ENCODE data around the gene IRS2.

IRS2 gene

DNA sequence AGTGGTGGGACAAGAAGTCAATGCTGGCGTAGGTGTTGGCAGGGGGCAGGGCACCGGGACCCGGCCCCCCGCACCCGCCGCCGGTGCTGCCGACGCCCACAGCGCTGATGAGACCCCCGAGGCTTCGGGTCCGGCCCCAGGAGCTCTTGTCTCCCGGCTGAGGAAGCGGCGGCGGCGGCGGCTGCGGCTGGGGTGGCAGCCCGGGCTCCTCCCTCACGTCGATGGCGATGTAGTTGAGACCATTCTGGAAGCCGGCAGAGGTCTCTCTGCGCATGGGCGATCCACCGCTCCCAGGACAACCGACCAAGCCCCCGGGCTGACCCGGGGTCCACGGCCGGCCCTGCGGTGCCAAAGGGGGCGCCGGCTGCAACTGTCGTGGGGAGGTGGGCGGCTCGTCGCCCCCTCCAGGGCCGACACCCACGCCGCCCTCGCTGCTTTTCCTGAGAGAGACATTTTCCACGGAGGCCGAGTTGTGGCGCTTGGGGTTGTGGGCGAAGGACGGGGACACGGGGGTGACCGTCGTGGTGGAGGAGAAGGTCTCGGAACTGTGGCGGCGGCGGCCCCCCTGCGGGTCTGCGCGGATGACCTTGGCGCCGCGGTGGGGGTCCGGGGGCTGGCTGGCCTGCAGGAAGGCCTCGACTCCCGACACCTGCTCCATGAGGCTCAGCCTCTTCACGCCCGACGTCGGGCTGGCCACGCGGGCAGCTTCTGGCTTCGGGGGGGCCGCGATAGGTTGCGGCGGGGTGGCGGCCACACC, 4.1 kb downstream of the IRS2 start:
- Histone ChIP-seq H2AFZ (ENCODE audit: low read depth, low read length) (no peak overlapping the region), H3K27me3 (ENCODE audit: insufficient read depth, low read length) (no peaks in the 10 kb centered on the region), H3K36me3 (ENCODE audit: insufficient read depth, low read length) (peaks cover 27% of the 10 kb centered on the region), H3K4me3 (ENCODE audit: low read length) (no peak overlapping the region), H3K4me1 (ENCODE audit: insufficient read depth, low read length) (peaks cover 26% of the 10 kb centered on the region), H3K9me3 (ENCODE audit: low read length) (peaks cover 10% of the 10 kb centered on the region)

DNA sequence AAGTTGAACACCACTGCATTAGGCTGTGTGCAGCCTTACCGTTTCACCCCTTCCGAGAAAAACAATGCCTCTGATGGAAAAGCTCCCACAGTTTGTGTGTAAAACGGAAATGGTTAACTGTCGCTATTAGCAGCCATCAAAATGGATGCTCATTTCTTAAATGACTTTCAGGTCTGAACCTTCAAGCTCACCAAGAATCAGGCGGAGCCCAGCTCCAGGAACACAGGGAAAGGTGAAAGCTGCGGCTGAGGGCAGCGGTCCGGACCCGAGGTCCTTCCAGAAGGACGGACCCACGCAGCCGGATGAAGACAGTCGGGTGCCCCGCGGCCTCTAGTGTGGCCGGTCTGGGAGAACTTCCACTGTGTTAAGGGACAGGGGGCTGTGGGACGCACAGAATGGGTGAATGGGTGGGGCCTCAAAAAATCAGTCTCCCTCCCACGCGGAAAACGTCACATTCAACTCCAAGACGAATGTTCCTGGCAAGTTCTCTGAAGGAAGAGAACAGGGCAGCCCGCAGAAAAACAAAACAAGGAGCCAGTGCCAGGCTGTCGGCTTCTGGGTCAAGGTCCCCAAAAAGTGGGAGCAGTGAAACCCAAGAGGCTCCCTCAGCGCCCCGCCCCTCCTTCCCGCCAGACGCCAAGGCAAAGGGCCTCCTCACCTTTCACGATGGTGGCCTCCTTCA, 4.9 kb downstream of the IRS2 start:
- no peak overlapping the region for H2AFZ ChIP-seq (ENCODE audit: low read depth, low read length)
- H3K4me3 ChIP-seq (ENCODE audit: low read length), result peak overlapping the region; percentile 32
- H3K27me3 ChIP-seq (ENCODE audit: insufficient read depth, low read length), result no peaks in the 10 kb centered on the region
- H3K9me3 ChIP-seq (ENCODE audit: low read length), result peaks cover 10% of the 10 kb centered on the region
- peaks cover 26% of the 10 kb centered on the region for H3K4me1 ChIP-seq (ENCODE audit: insufficient read depth, low read length)
- peaks cover 27% of the 10 kb centered on the region for H3K36me3 ChIP-seq (ENCODE audit: insufficient read depth, low read length)

DNA sequence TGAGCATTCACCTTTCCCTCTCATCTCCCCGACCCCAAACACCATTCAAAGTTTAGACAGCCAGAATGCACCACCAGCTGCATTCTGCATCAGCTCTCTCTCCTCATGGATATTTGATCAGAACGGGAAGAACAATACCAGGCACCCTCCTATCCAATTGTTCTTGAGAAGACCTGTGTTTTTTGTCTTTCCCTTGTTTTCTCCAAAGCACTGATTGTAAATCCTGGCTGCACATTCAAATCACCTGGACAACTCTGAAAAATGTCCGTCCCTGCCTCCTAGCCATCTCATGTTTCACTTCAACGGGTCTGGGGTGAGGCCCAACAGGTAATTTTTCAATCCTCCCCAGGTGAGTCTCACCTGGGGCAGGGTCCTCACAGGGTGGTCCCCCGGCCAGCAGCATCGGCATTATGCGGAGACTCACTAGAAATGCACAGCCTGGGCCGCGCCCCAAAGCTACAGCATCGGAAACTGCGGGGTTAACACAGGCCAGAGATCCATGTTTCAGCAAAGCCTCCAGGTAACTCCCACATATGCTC, 5.5 kb downstream of the IRS2 start:
- H2AFZ ChIP-seq (ENCODE audit: low read depth, low read length), result no peak overlapping the region
- H3K4me3 ChIP-seq (ENCODE audit: low read length), result peak overlapping the region; percentile 32
- H3K27me3 ChIP-seq (ENCODE audit: insufficient read depth, low read length), result no peaks in the 10 kb centered on the region
- H3K36me3 ChIP-seq (ENCODE audit: insufficient read depth, low read length), result peaks cover 27% of the 10 kb centered on the region
- H3K4me1 ChIP-seq (ENCODE audit: insufficient read depth, low read length), result peaks cover 26% of the 10 kb centered on the region
- peaks cover 10% of the 10 kb centered on the region for H3K9me3 ChIP-seq (ENCODE audit: low read length)

DNA sequence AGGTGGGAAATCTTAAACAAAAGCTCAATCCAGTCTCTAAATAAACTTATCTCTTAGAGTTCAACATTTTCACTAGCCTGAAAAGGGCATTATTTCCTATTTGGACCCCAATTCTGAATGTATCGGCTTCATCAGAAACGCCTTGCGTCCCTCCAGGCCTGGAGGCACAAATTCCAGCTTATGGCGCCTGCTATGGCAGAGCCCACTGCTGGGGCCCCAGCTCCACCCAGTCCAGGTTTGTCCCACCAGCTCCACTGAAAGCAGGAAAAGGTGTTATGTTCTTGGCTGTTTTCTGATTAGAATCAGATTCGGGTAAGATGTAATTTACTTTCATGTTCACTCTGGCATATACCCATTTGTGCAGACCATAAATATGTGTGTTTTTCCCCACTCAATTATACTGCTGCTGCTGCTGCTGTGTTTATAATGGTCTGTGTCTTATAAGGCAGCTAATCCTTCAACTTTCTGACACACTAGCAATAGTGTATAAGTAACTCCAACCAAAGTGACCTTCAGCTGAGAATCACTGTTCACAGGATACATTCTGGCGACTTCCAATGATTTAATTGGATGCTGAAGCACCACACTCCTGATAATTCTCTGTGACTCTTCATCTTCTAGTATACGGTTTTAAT, 6.4 kb downstream of the IRS2 start:
- Histone ChIP-seq H3K9me3 (ENCODE audit: low read length) (peaks cover 10% of the 10 kb centered on the region), H3K4me1 (ENCODE audit: insufficient read depth, low read length) (peaks cover 23% of the 10 kb centered on the region), H2AFZ (ENCODE audit: low read depth, low read length) (no peak overlapping the region), H3K27me3 (ENCODE audit: insufficient read depth, low read length) (no peaks in the 10 kb centered on the region), H3K36me3 (ENCODE audit: insufficient read depth, low read length) (peaks cover 27% of the 10 kb centered on the region), H3K4me3 (ENCODE audit: low read length) (no peak overlapping the region)

DNA sequence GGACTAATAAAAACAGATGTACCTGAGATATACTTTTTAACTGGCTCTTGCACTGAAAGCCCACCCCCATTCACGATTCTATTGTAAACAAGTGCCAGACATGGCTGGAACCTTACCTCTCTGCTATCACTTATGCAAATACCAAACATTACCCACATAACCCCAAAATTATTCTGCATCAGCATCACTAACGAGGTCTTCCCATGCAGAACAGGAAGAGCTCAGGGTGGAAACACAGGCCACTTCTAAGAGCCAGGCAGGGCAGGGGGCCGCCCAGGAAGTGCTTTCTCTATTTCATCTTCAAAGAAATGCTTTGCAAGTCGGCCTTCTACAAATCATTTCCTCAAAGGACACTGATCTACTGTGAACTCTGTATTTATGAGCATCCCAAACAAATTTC, 7.3 kb downstream of the IRS2 start:
- H3K4me3 ChIP-seq (ENCODE audit: low read length), result no peak overlapping the region
- H3K36me3 ChIP-seq (ENCODE audit: insufficient read depth, low read length), result peaks cover 24% of the 10 kb centered on the region
- H3K9me3 ChIP-seq (ENCODE audit: low read length), result peaks cover 7% of the 10 kb centered on the region

DNA sequence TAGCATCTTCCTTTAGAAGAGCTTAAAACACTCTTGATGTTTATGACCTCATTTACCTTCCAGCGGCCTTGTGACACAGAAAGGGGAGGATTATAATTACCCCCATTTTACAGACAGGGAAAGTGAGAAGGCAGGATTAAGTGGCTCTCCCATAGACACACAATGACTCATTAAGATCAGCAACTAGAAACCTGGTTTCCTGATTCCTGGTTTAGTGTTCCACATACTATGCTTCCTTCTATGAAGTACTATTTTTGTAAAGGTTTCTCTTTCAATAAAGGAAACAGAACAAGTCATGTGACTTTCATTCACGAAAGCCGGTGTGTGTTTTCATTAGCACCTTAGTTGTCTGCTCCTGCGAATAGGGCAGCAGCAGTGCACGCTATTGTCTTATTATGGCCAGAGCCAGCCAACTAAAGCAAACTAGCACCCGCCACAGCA, 8.3 kb downstream of the IRS2 start:
- no peaks in the 10 kb centered on the region for H3K27me3 ChIP-seq (ENCODE audit: insufficient read depth, low read length)
- H2AFZ ChIP-seq (ENCODE audit: low read depth, low read length), result no peak overlapping the region
- no peak overlapping the region for H3K4me3 ChIP-seq (ENCODE audit: low read length)
- H3K4me1 ChIP-seq (ENCODE audit: insufficient read depth, low read length), result peaks cover 23% of the 10 kb centered on the region
- peaks cover 16% of the 10 kb centered on the region for H3K36me3 ChIP-seq (ENCODE audit: insufficient read depth, low read length)
- no peaks in the 10 kb centered on the region for H3K9me3 ChIP-seq (ENCODE audit: low read length)

More for the DNA sequence above, 7.3 kb downstream of the IRS2 start:
- Histone ChIP-seq H3K4me1 (ENCODE audit: insufficient read depth, low read length) (peaks cover 23% of the 10 kb centered on the region), H2AFZ (ENCODE audit: low read depth, low read length) (no peak overlapping the region), H3K27me3 (ENCODE audit: insufficient read depth, low read length) (no peaks in the 10 kb centered on the region)

- H3K4me1 ChIP-seq (ENCODE audit: insufficient read depth, low read length), result peaks cover 22% of the 10 kb centered on the region
- H2AFZ ChIP-seq (ENCODE audit: low read depth, low read length), result no peak overlapping the region
- H3K4me3 ChIP-seq (ENCODE audit: low read length), result no peak overlapping the region
- H3K27me3 ChIP-seq (ENCODE audit: insufficient read depth, low read length), result no peaks in the 10 kb centered on the region
- H3K9me3 ChIP-seq (ENCODE audit: low read length), result no peaks in the 10 kb centered on the region
- H3K36me3 ChIP-seq (ENCODE audit: insufficient read depth, low read length), result peaks cover 5% of the 10 kb centered on the region
Observed at GRCh38 chr13:109776575-109776974, 9.8 kb downstream of the IRS2 start.

DNA sequence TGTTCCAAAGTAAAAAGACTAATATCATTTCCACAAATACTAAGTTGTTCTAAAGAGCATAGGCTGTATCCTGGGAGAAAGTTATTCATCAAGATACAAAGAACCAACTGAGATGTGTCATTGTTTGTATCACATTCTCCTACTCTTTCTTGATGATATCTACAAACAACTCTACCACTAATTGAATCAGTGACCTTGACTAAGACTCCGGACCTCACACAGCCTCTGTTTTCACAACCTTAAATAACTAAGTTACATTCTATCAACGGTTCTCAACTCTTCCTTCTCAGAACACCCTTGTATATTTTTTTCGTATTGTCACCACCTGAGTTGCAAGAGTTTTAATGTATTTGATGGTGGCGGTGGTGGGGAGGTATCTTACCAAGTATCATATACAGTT, 12.6 kb downstream of the IRS2 start:
- Histone ChIP-seq H2AFZ (ENCODE audit: low read depth, low read length) (no peak overlapping the region), H3K36me3 (ENCODE audit: insufficient read depth, low read length) (peaks cover 3% of the 10 kb centered on the region), H3K9me3 (ENCODE audit: low read length) (no peaks in the 10 kb centered on the region), H3K4me3 (ENCODE audit: low read length) (no peak overlapping the region), H3K27me3 (ENCODE audit: insufficient read depth, low read length) (no peaks in the 10 kb centered on the region), H3K4me1 (ENCODE audit: insufficient read depth, low read length) (peaks cover under 1% of the 10 kb centered on the region)

- no peak overlapping the region for H3K4me3 ChIP-seq (ENCODE audit: low read length)
- no peak overlapping the region for H2AFZ ChIP-seq (ENCODE audit: low read depth, low read length)
- no peaks in the 10 kb centered on the region for H3K4me1 ChIP-seq (ENCODE audit: insufficient read depth, low read length)
- H3K36me3 ChIP-seq (ENCODE audit: insufficient read depth, low read length), result peaks cover 3% of the 10 kb centered on the region
- no peaks in the 10 kb centered on the region for H3K27me3 ChIP-seq (ENCODE audit: insufficient read depth, low read length)
- no peaks in the 10 kb centered on the region for H3K9me3 ChIP-seq (ENCODE audit: low read length)
Observed at GRCh38 chr13:109773276-109773675, 13.1 kb downstream of the IRS2 start.

- Histone ChIP-seq H2AFZ (ENCODE audit: low read depth, low read length) (no peak overlapping the region), H3K36me3 (ENCODE audit: insufficient read depth, low read length) (peaks cover 3% of the 10 kb centered on the region), H3K4me3 (ENCODE audit: low read length) (no peak overlapping the region), H3K9me3 (ENCODE audit: low read length) (peaks cover 4% of the 10 kb centered on the region), H3K4me1 (ENCODE audit: insufficient read depth, low read length) (no peaks in the 10 kb centered on the region), H3K27me3 (ENCODE audit: insufficient read depth, low read length) (no peaks in the 10 kb centered on the region)
Observed at GRCh38 chr13:109771926-109772325, 14.5 kb downstream of the IRS2 start.

DNA sequence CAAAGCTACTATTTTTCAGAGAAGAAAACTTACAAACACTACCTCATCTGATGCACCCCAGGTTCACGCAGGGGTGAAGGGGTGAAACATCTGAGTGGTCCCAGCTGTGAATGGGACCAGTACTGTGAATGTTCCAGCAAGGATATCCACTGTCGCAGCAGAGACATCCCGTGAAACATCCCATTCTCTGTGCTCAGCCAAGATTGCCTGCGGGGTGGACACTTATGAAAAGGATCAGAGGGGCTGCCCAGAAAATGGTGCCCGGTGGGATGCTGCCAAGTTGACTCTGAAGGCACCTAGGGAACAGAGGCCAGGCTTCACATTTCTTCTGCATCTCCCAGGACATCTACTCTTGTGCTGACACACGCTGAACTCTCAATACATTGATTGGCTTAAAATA, 15.9 kb downstream of the IRS2 start:
- no peak overlapping the region for H2AFZ ChIP-seq (ENCODE audit: low read depth, low read length)
- peaks cover 3% of the 10 kb centered on the region for H3K36me3 ChIP-seq (ENCODE audit: insufficient read depth, low read length)
- H3K4me1 ChIP-seq (ENCODE audit: insufficient read depth, low read length), result no peaks in the 10 kb centered on the region
- no peak overlapping the region for H3K4me3 ChIP-seq (ENCODE audit: low read length)
- peaks cover 4% of the 10 kb centered on the region for H3K9me3 ChIP-seq (ENCODE audit: low read length)
- no peaks in the 10 kb centered on the region for H3K27me3 ChIP-seq (ENCODE audit: insufficient read depth, low read length)

- Histone ChIP-seq H3K36me3 (ENCODE audit: insufficient read depth, low read length) (peaks cover 3% of the 10 kb centered on the region), H3K9me3 (ENCODE audit: low read length) (peaks cover 4% of the 10 kb centered on the region), H3K4me3 (ENCODE audit: low read length) (no peak overlapping the region), H3K4me1 (ENCODE audit: insufficient read depth, low read length) (no peaks in the 10 kb centered on the region), H3K27me3 (ENCODE audit: insufficient read depth, low read length) (no peaks in the 10 kb centered on the region), H2AFZ (ENCODE audit: low read depth, low read length) (no peak overlapping the region)
Observed at GRCh38 chr13:109769921-109770320, 16.5 kb downstream of the IRS2 start.

GRCh38 chr13:109769275-109769674, 17.1 kb downstream of the IRS2 start:
- no peak overlapping the region for H3K4me3 ChIP-seq (ENCODE audit: low read length)
- peaks cover 3% of the 10 kb centered on the region for H3K36me3 ChIP-seq (ENCODE audit: insufficient read depth, low read length)
- peaks cover 4% of the 10 kb centered on the region for H3K9me3 ChIP-seq (ENCODE audit: low read length)
- no peak overlapping the region for H2AFZ ChIP-seq (ENCODE audit: low read depth, low read length)
- H3K4me1 ChIP-seq (ENCODE audit: insufficient read depth, low read length), result peaks cover 4% of the 10 kb centered on the region
- H3K27me3 ChIP-seq (ENCODE audit: insufficient read depth, low read length), result no peaks in the 10 kb centered on the region
